Neural cell (in vitro differentiated cells): ENCODE data around the gene TLE1. TPM values are rescaled to one million over a fixed set of nuclear protein-coding genes. Genes with fewer than 3 reads are reported as not detected.

Experiments
- H2AFZ ChIP-seq: fragments of 200-600, 300-800 bp; sonication (generic), shearing (Covaris generic); 2 replicates; pipeline ENCODE4 v1.6.0; 2014; ENCODE audit warnings: low read depth, mild to moderate bottlenecking, antibody characterized with exemption, low read length, moderate library complexity
- H3F3A ChIP-seq: fragments of 200-600 bp; shearing (Covaris generic); 2 replicates; pipeline ENCODE4 v1.6.1; 2016; ENCODE audit warnings: mild to moderate bottlenecking, moderate library complexity, mixed read lengths, antibody characterized with exemption, low read length; ENCODE audit not compliant: insufficient read depth, poor library complexity, severe bottlenecking
- H3K27ac ChIP-seq: fragments of 200-600, 300-800 bp; sonication (generic), shearing (Covaris generic); 2 replicates; pipeline ENCODE4 v1.5.1; 2014; ENCODE audit warnings: mild to moderate bottlenecking, low read length, moderate library complexity
- H3K27me3 ChIP-seq: fragments of 300-800, 200-600 bp; sonication (generic), shearing (Covaris generic); 2 replicates; pipeline ENCODE4 v1.6.0; 2014; ENCODE audit warnings: mild to moderate bottlenecking, low read depth, low read length, moderate library complexity; ENCODE audit not compliant: insufficient read depth
- H3K36me3 ChIP-seq: fragments of 300-800, 200-600 bp; sonication (generic), shearing (Covaris generic); 2 replicates; pipeline ENCODE4 v1.5.1; 2014; ENCODE audit warnings: mild to moderate bottlenecking, antibody characterized with exemption, low read length, moderate library complexity; ENCODE audit not compliant: insufficient read depth
- H3K4me2 ChIP-seq: fragments of 300-800, 200-600 bp; sonication (generic), shearing (Covaris generic); 2 replicates; pipeline ENCODE4 v1.6.0; 2014; ENCODE audit warnings: mild to moderate bottlenecking, low read length
- H3K4me3 ChIP-seq: fragments of 300-800, 200-600 bp; sonication (generic), shearing (Covaris generic); 2 replicates; pipeline ENCODE4 v1.5.1; 2014; ENCODE audit warnings: mild to moderate bottlenecking, low read length, moderate library complexity
- H3K79me2 ChIP-seq: fragments of 200-600 bp; shearing (Covaris generic); replicated peaks from 2 replicates; pipeline ENCODE4 v1.6.0; 2014; ENCODE audit warnings: mild to moderate bottlenecking, low read length, moderate library complexity; ENCODE audit not compliant: insufficient read depth
- H3K9ac ChIP-seq: fragments of 300-800, 200-600 bp; sonication (generic), shearing (Covaris generic); 2 replicates; pipeline ENCODE4 v1.6.1; 2016; ENCODE audit warnings: mild to moderate bottlenecking, low read length, mixed read lengths
- H3K9me2 ChIP-seq: fragments of 200-600 bp; shearing (Covaris generic); 2 replicates; pipeline ENCODE4 v1.6.1; 2016; ENCODE audit warnings: mild to moderate bottlenecking, low read length, mixed read lengths; ENCODE audit not compliant: insufficient read depth
- H3K9me3 ChIP-seq: fragments of 200-600, 300-800 bp; sonication (generic), shearing (Covaris generic); 2 replicates; pipeline ENCODE4 v1.6.1; 2016; ENCODE audit warnings: mild to moderate bottlenecking, mixed run types, low read length, moderate library complexity, mixed read lengths
- H4K20me1 ChIP-seq: fragments of 200-600 bp; shearing (Covaris generic); 2 replicates; pipeline ENCODE4 v1.6.1; 2016; ENCODE audit warnings: mild to moderate bottlenecking, mixed run types; ENCODE audit not compliant: insufficient read depth
- EP300 ChIP-seq: fragments of 450-650 bp; conservative IDR thresholded peaks from 2 replicates; pipeline ENCODE4 v1.6.1; 2014; ENCODE audit warnings: antibody characterized with exemption, mild to moderate bottlenecking, moderate library complexity; ENCODE audit not compliant: poor library complexity, severe bottlenecking
- EZH2 ChIP-seq: fragments of 200-600, 300-800 bp; shearing (Covaris generic), sonication (generic); IDR thresholded peaks from 2 replicates; pipeline ENCODE4 v1.6.1; 2014; ENCODE audit warnings: antibody characterized with exemption, low read length, borderline replicate concordance, mild to moderate bottlenecking; ENCODE audit not compliant: insufficient read depth, poor library complexity, severe bottlenecking
- POLR2AphosphoS5 ChIP-seq: IDR thresholded peaks from 2 replicates; pipeline ENCODE4 v1.6.1; 2012
- SMC3 ChIP-seq: fragments of 450-650 bp; conservative IDR thresholded peaks from 2 replicates; pipeline ENCODE4 v1.6.1; 2014; ENCODE audit warnings: antibody characterized with exemption, mild to moderate bottlenecking, moderate library complexity; ENCODE audit not compliant: poor library complexity
- polyA plus RNA-seq: library from polyadenylated mRNA; depleted of rRNA; stranded (reverse); fragments of >200 nt; gene quantifications from 2 replicates; pipeline ENCODE4 v1.2.3, GENCODE V29; 2014
- TF ChIP-seq, protein P1 (sequence below): fragments of 450-650 bp; IDR thresholded peaks from 2 replicates; pipeline ENCODE4 v1.5.1; 2014; ENCODE audit warnings: antibody characterized with exemption, mild to moderate bottlenecking, moderate library complexity; ENCODE audit not compliant: poor library complexity, severe bottlenecking
- TF ChIP-seq, protein P2 (sequence below): IDR thresholded peaks from 2 replicates; pipeline ENCODE4 v1.6.1; 2012; ENCODE audit warnings: borderline replicate concordance

The TLE1 gene
- polyA plus RNA-seq, 1 donor from 2014 or later = 93.6 TPM

DNA sequence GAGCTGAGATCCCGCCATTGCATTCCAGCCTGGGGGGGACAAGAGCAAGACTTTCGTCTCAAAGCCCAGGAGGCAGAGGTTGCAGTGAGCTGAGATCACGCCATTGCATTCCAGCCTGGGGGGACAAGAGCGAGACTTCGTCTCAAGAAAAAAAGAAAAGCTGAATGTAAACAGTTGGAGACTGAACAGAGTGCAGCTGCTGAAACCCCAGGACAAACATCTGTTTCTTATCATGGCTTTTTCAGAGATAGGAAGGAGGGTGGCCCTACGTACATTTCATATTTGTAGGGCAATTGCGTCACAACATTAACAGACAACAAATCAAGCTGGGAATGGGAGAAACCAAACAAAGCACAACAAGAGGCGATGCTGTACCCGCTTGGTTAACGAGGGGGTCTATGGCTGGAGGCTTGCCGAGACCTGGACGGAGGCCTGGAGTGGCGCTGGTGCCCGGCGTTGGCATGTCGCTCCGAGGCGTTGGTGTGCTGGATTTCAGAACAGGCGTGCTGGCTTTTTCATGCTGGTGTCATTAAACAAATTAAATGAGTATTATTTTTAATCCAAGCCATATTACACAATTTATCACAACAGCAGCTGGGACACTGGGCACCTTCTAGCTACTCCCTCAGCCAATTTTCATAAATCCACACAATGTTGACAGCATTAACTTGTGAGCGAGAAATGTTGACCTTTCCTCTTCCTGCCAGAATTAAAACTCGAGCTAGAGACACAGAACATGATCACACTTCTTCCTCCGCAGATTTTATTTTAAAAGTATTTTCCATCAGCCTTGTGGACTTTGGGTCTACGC is 76.1 kb downstream of the TLE1 start:
- Histone ChIP-seq H3K27me3 (no peaks in the 10 kb centered on the region), H3K9ac (no peak overlapping the region), H3K9me3 (no peaks in the 10 kb centered on the region), H3K9me2 (no peaks in the 10 kb centered on the region), H3K4me2 (no peak overlapping the region), H3K27ac (no peak overlapping the region), H4K20me1 (no peaks in the 10 kb centered on the region), H3F3A (no peaks in the 10 kb centered on the region), H2AFZ (no peak overlapping the region), H3K79me2 (no peaks in the 10 kb centered on the region), H3K36me3 (peaks cover 19% of the 10 kb centered on the region), H3K4me3 (no peak overlapping the region)
- TF ChIP-seq, protein P1, sequence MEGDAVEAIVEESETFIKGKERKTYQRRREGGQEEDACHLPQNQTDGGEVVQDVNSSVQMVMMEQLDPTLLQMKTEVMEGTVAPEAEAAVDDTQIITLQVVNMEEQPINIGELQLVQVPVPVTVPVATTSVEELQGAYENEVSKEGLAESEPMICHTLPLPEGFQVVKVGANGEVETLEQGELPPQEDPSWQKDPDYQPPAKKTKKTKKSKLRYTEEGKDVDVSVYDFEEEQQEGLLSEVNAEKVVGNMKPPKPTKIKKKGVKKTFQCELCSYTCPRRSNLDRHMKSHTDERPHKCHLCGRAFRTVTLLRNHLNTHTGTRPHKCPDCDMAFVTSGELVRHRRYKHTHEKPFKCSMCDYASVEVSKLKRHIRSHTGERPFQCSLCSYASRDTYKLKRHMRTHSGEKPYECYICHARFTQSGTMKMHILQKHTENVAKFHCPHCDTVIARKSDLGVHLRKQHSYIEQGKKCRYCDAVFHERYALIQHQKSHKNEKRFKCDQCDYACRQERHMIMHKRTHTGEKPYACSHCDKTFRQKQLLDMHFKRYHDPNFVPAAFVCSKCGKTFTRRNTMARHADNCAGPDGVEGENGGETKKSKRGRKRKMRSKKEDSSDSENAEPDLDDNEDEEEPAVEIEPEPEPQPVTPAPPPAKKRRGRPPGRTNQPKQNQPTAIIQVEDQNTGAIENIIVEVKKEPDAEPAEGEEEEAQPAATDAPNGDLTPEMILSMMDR = no peak

GRCh38 chr9:81611664-81612063 is 77.7 kb downstream of the TLE1 start:
- no peaks in the 10 kb centered on the region for H3K9me2 ChIP-seq
- H3K9ac ChIP-seq = no peak overlapping the region
- no peaks in the 10 kb centered on the region for H3F3A ChIP-seq
- no peak overlapping the region for H3K4me2 ChIP-seq
- H3K79me2 ChIP-seq = no peaks in the 10 kb centered on the region
- no peaks in the 10 kb centered on the region for H3K27me3 ChIP-seq
- H3K36me3 ChIP-seq = peaks cover 19% of the 10 kb centered on the region
- H3K9me3 ChIP-seq = no peaks in the 10 kb centered on the region
- no peak overlapping the region for H3K4me3 ChIP-seq
- H2AFZ ChIP-seq = no peak overlapping the region
- H3K27ac ChIP-seq = no peak overlapping the region
- TF ChIP-seq, protein P2, sequence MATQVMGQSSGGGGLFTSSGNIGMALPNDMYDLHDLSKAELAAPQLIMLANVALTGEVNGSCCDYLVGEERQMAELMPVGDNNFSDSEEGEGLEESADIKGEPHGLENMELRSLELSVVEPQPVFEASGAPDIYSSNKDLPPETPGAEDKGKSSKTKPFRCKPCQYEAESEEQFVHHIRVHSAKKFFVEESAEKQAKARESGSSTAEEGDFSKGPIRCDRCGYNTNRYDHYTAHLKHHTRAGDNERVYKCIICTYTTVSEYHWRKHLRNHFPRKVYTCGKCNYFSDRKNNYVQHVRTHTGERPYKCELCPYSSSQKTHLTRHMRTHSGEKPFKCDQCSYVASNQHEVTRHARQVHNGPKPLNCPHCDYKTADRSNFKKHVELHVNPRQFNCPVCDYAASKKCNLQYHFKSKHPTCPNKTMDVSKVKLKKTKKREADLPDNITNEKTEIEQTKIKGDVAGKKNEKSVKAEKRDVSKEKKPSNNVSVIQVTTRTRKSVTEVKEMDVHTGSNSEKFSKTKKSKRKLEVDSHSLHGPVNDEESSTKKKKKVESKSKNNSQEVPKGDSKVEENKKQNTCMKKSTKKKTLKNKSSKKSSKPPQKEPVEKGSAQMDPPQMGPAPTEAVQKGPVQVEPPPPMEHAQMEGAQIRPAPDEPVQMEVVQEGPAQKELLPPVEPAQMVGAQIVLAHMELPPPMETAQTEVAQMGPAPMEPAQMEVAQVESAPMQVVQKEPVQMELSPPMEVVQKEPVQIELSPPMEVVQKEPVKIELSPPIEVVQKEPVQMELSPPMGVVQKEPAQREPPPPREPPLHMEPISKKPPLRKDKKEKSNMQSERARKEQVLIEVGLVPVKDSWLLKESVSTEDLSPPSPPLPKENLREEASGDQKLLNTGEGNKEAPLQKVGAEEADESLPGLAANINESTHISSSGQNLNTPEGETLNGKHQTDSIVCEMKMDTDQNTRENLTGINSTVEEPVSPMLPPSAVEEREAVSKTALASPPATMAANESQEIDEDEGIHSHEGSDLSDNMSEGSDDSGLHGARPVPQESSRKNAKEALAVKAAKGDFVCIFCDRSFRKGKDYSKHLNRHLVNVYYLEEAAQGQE = no peak
- no peaks in the 10 kb centered on the region for H4K20me1 ChIP-seq

- Histone ChIP-seq H3K9me3 (no peaks in the 10 kb centered on the region), H3K27ac (peak overlapping the region; percentile 67), H3K9me2 (no peaks in the 10 kb centered on the region), H3K4me3 (no peak overlapping the region), H3F3A (no peaks in the 10 kb centered on the region), H3K4me2 (no peak overlapping the region), H3K79me2 (no peaks in the 10 kb centered on the region), H3K36me3 (peaks cover 19% of the 10 kb centered on the region), H2AFZ (no peak overlapping the region), H4K20me1 (no peaks in the 10 kb centered on the region), H3K27me3 (no peaks in the 10 kb centered on the region), H3K9ac (no peak overlapping the region)
- TF ChIP-seq, protein P1 = no peak
- no peak for TF ChIP-seq EZH2
- TF ChIP-seq POLR2AphosphoS5 = no peak
- no peak for TF ChIP-seq SMC3
- no peak for TF ChIP-seq EP300
Observed at GRCh38 chr9:81610740-81611107, 78.6 kb downstream of the TLE1 start.
